Measurements from ENCODE around the gene TNK2. TPM values are rescaled to one million over a fixed set of nuclear protein-coding genes. Genes with fewer than 3 reads are reported as not detected.

The TNK2 gene
- total RNA-seq, 3 donors from 2014 or later (not counting 1 experiment from before 2014, with no cell fraction given): 169 to 207 (median 171) TPM

- Mint-ChIP-seq H3K4me3 (peak overlapping the region; percentile 97), H3K36me3 (no peaks in the 10 kb centered on the region), H3K4me1 (peaks cover 40 to 56% of the 10 kb centered on the region in 2 donors), H3K27ac (peak overlapping the region; percentile 94 to 95), H3K9me3 (no peaks in the 10 kb centered on the region), H3K27me3 (ENCODE audit: low read depth in 2 of 2) (no peaks in the 10 kb centered on the region)
- Histone ChIP-seq H3K27ac (ENCODE audit: low read length) (peak overlapping the region; percentile 86), H3K9me3 (ENCODE audit: control insufficient read depth, insufficient read depth, low read length) (no peaks in the 10 kb centered on the region), H3K4me1 (ENCODE audit: control insufficient read depth, insufficient read depth, low read length) (peaks cover 58% of the 10 kb centered on the region), H3K27me3 (ENCODE audit: control insufficient read depth, insufficient read depth, low read length) (no peaks in the 10 kb centered on the region), H3K4me3 (ENCODE audit: low read length) (peak overlapping the region; percentile 78), H3K36me3 (ENCODE audit: control insufficient read depth, insufficient read depth, low read length) (peaks cover 5% of the 10 kb centered on the region)
- ATAC-seq (peak; percentile 54 to 81 (median 74)), DNase-seq (peak; percentile 52 to 81)
- intact Hi-C loops (cut with micrococcal nuclease): no loop called here
- WGBS (ENCODE audit: insufficient coverage): under 1% methylated on average over 56 of the region's 56 CpGs
- TF ChIP-seq CTCF (IDR thresholded peaks at IDR 0.05): no peak
Observed at GRCh38 chr3:195895078-195895860, 13.1 kb downstream of the TNK2 start.

- Histone ChIP-seq H3K36me3 (ENCODE audit: control insufficient read depth, insufficient read depth, low read length) (peaks cover 5% of the 10 kb centered on the region), H3K9me3 (ENCODE audit: control insufficient read depth, insufficient read depth, low read length) (no peaks in the 10 kb centered on the region), H3K4me3 (ENCODE audit: low read length) (no peak overlapping the region), H3K27ac (ENCODE audit: low read length) (no peak overlapping the region), H3K27me3 (ENCODE audit: control insufficient read depth, insufficient read depth, low read length) (no peaks in the 10 kb centered on the region), H3K4me1 (ENCODE audit: control insufficient read depth, insufficient read depth, low read length) (peaks cover 46% of the 10 kb centered on the region)
- no peak for ATAC-seq
- DNase-seq: no peak
- intact Hi-C loops (cut with micrococcal nuclease): loop anchor here (1.0 kb wide), 2 partner anchors 14 to 35 kb away; partner anchors contain the start of gene TNK2
- H3K27me3 Mint-ChIP-seq (ENCODE audit: low read depth in 2 of 2): no peaks in the 10 kb centered on the region
- no peaks in the 10 kb centered on the region for H3K36me3 Mint-ChIP-seq
- TF ChIP-seq CTCF (IDR thresholded peaks at IDR 0.05): no peak
- 87% methylated on average over 8 of the region's 8 CpGs for WGBS (ENCODE audit: insufficient coverage)
- H3K27ac Mint-ChIP-seq: peak overlapping the region; percentile 94 to 95
- no peaks in the 10 kb centered on the region for H3K9me3 Mint-ChIP-seq
- H3K4me3 Mint-ChIP-seq: peak overlapping the region; percentile 60
- peaks cover 34 to 56% of the 10 kb centered on the region in 2 donors for H3K4me1 Mint-ChIP-seq
Observed at GRCh38 chr3:195893916-195894465, 14.4 kb downstream of the TNK2 start.

- H3K36me3 Mint-ChIP-seq: no peaks in the 10 kb centered on the region
- H3K9me3 Mint-ChIP-seq: no peaks in the 10 kb centered on the region
- Histone ChIP-seq H3K27ac (ENCODE audit: low read length) (no peak overlapping the region), H3K4me1 (ENCODE audit: control insufficient read depth, insufficient read depth, low read length) (peaks cover 45% of the 10 kb centered on the region), H3K27me3 (ENCODE audit: control insufficient read depth, insufficient read depth, low read length) (no peaks in the 10 kb centered on the region), H3K4me3 (ENCODE audit: low read length) (no peak overlapping the region), H3K9me3 (ENCODE audit: control insufficient read depth, insufficient read depth, low read length) (no peaks in the 10 kb centered on the region), H3K36me3 (ENCODE audit: control insufficient read depth, insufficient read depth, low read length) (peaks cover 5% of the 10 kb centered on the region)
- no peak overlapping the region for H3K4me3 Mint-ChIP-seq
- intact Hi-C loops (cut with micrococcal nuclease): no loop called here
- ATAC-seq (no peak), DNase-seq (no peak)
- no peaks in the 10 kb centered on the region for H3K27me3 Mint-ChIP-seq (ENCODE audit: low read depth in 2 of 2)
- 49% methylated on average over 4 of the region's 4 CpGs for WGBS (ENCODE audit: insufficient coverage)
- no peak for TF ChIP-seq CTCF (IDR thresholded peaks at IDR 0.05)
- peaks cover 33 to 55% of the 10 kb centered on the region in 2 donors for H3K4me1 Mint-ChIP-seq
- peak overlapping the region; percentile 94 to 95 for H3K27ac Mint-ChIP-seq
Observed at GRCh38 chr3:195893516-195893915, 14.8 kb downstream of the TNK2 start.

Measured in natural killer cell (primary cell).